Activated CD8-positive, alpha-beta T cell treated with anti-CD3 and anti-CD28 coated beads, Interleukin-2, amount 10 ng/mL, durations not matched to agents 7 days and 5 days (primary cell): ENCODE data around the gene D2HGDH. TPM values are rescaled to one million over a fixed set of nuclear protein-coding genes. Genes with fewer than 3 reads are reported as not detected.
A peak's percentile ranks its signal among the peaks of the same experiment; 100 is the strongest.

ENCODE experiments used
- ATAC-seq: fragments of 150-1000 bp; cut with Tn5 transposase; one replicate; pipeline ENCODE4 v1.10.0; 2021; ENCODE audit warnings: moderate library complexity
- CTCF ChIA-PET: fragments of 350-600 bp; sonication (Branson Sonifier 250); formaldehyde crosslinking; loops from one replicate; lab custom pipeline; 2021; ENCODE audit warnings: antibody characterized with exemption; lab: Charles Lee
- POLR2A ChIA-PET: fragments of 350-600 bp; sonication (Branson Sonifier 250); formaldehyde crosslinking; loops from one replicate; lab custom pipeline; 2021; ENCODE audit warnings: antibody characterized with exemption; lab: Charles Lee
- DNase-seq: peaks from one replicate; pipeline ENCODE4 v3.0.0-alpha.2; 2020
- H3K27ac Mint-ChIP-seq: one replicate; pipeline ENCODE4 v1.8.0; 2021; ENCODE audit warnings: mild to moderate bottlenecking, mixed read lengths
- H3K27me3 Mint-ChIP-seq: one replicate; pipeline ENCODE4 v1.8.0; 2021; ENCODE audit warnings: low read depth, mixed read lengths
- H3K36me3 Mint-ChIP-seq: one replicate; pipeline ENCODE4 v1.8.0; 2021; ENCODE audit warnings: low read depth, mixed read lengths
- H3K4me1 Mint-ChIP-seq: one replicate; pipeline ENCODE4 v1.8.0; 2021; ENCODE audit warnings: low read depth, mixed read lengths
- H3K4me3 Mint-ChIP-seq: one replicate; pipeline ENCODE4 v1.8.0; 2021; ENCODE audit warnings: mild to moderate bottlenecking, mixed read lengths
- H3K9me3 Mint-ChIP-seq: one replicate; pipeline ENCODE4 v1.8.0; 2022; ENCODE audit warnings: mixed read lengths; ENCODE audit not compliant: insufficient read depth
- total RNA-seq, 2 experiments: library from RNA; stranded (reverse); gene quantifications; one replicate each; pipeline ENCODE4 v1.2.3, GENCODE V29; 2021

The D2HGDH gene
- total RNA-seq, 2 experiments from 2014 or later = 26.3 to 28.0 TPM

- POLR2A ChIA-PET = no interaction called here
- Mint-ChIP-seq H3K4me3 (no peak overlapping the region), H3K27ac (peak overlapping the region; percentile 47), H3K36me3 (no peaks in the 10 kb centered on the region), H3K27me3 (no peaks in the 10 kb centered on the region), H3K9me3 (no peaks in the 10 kb centered on the region), H3K4me1 (peaks cover 7% of the 10 kb centered on the region)
- CTCF ChIA-PET = no interaction called here
- DNase-seq (no peak), ATAC-seq (no peak)
Measured at GRCh38 chr2:241771286-241772062, 37.0 kb downstream of the D2HGDH start.

DNA sequence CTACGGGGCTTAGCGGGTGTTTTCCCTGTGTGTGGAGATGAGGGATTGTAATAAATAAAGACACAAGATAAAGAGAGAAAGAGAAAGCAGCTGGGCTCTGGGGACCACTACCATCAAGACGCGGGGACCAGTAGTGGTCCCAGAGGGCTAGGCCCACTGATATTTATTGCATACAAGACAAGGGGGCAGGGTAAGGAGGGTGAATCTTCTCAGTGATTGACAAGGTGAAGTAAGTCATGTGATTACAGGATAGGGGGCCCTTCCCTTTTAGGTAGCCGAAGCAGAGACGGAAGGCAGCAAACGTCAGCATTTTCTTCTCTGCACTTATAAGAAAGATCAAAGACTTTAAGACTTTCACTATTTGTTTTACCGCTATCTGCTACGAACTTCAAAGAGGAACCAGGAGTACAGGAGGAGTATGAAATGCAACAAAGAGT is 37.7 kb downstream of the D2HGDH start:
- Mint-ChIP-seq H3K4me1 (peaks cover 7% of the 10 kb centered on the region), H3K27ac (peak overlapping the region; percentile 47), H3K4me3 (no peak overlapping the region), H3K27me3 (no peaks in the 10 kb centered on the region), H3K36me3 (no peaks in the 10 kb centered on the region), H3K9me3 (no peaks in the 10 kb centered on the region)
- POLR2A ChIA-PET = no interaction called here
- DNase-seq (peak; percentile 62), ATAC-seq (no peak)
- CTCF ChIA-PET = no interaction called here

GRCh38 chr2:241773511-241774418 is 39.3 kb downstream of the D2HGDH start:
- CTCF ChIA-PET = interaction anchor here (1.3 kb wide), 1 partner anchor 13 kb away, joined by 4 read pairs; no protein-coding TSS in a partner anchor
- no peak for ATAC-seq

GRCh38 chr2:241774419-241775222 is 40.2 kb downstream of the D2HGDH start:
- CTCF ChIA-PET = no interaction called here

More at GRCh38 chr2:241773511-241774418, 39.3 kb downstream of the D2HGDH start:
- POLR2A ChIA-PET = no interaction called here
- no peaks in the 10 kb centered on the region for H3K36me3 Mint-ChIP-seq
- no peak overlapping the region for H3K4me3 Mint-ChIP-seq
- DNase-seq = no peak
- peaks cover 7% of the 10 kb centered on the region for H3K4me1 Mint-ChIP-seq
- no peaks in the 10 kb centered on the region for H3K27me3 Mint-ChIP-seq
- H3K27ac Mint-ChIP-seq = no peak overlapping the region
- no peaks in the 10 kb centered on the region for H3K9me3 Mint-ChIP-seq

DNA sequence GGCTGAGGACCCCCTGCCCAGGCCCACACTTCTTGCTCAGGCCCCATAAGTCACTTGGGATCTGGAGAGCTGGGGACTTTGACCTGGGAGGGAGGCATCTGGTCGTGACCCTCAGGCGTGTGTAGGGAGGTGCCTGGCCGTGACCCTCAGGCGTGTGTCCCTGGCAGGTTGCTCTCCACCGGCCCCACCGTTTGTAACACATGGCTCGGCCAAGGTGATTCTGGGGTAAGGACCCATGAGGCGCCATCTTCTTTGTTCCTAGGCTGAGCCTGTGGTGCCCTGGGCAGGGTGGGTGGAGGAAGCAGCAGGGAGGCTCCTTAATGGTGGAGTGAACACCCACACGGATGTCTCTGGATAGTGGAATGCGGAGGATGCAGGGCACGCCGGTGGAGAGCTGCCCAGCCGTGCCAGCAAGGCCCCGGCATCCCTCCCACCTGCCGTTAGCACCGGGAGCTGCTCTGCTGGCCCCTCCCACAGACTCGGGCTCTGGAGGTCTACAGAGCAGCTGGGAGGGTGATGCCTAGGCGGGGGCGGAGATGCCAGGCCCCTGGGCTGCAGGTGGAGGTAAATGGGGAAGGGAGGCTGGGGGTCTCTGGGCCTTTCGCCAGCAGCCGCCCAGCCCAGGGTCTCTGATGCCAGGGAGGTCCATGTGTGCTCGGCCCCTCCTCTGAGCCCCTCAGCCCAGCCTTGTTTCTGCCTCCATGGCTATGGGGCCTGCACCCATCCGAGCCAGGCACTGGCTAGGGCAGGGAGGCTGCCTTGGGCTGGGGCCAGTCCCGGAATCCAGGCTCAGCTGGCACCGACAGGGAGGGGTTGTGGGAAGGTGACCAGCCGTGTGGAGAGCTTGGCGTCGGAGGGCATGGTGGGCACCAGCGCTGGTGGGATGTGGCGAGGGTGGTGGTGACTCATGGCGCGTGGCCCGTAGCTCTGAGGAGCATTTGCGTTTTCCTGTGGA is 41.1 kb downstream of the D2HGDH start:
- H3K9me3 Mint-ChIP-seq = no peaks in the 10 kb centered on the region
- ATAC-seq (no peak), DNase-seq (no peak)

More at GRCh38 chr2:241774419-241775222, 40.2 kb downstream of the D2HGDH start:
- Mint-ChIP-seq H3K36me3 (no peaks in the 10 kb centered on the region), H3K27me3 (no peaks in the 10 kb centered on the region), H3K27ac (no peak overlapping the region), H3K4me3 (no peak overlapping the region), H3K9me3 (no peaks in the 10 kb centered on the region), H3K4me1 (peaks cover 7% of the 10 kb centered on the region)
- DNase-seq = no peak
- POLR2A ChIA-PET = no interaction called here
- no peak for ATAC-seq

DNA sequence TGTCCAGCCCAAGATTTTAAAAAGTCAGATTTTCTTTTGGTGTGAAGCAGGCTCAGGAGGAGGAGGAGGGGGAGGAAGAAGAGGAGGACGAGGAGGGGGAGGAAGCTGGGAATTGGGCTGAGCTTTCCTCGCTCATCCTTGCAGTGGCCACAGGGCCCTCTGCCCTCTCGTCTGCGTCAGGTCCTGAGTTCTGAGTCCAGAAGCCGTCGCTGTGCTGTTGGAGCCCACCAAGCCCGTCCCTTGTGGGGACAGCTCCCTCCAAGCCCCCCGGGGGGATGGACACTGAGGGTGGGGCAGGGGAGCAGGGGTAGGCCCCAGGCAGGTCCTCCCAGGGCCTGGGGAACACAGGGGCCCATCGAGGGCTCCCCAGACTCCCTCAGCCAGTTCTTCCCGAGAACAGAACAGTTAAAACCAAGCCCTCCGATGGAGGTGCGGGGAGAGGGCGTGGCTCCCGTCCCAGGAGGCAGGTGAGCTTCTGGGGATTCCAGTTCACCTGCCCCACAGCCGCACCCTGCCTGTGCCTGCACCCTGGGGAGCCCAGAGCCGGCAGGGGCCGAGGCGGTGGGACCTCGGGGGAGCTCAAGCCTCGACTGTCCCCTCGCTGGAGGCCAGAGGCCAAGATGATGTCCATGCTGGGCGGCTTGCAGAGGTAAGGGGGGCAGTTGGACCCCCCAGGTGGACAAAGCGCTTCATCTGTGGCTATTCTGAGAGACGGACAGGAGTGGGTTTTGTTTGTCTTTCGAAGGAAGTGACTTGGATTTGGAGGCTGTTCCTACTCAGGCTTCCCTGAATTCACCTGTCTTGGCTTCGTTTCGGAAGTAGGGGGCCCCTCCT is 42.1 kb downstream of the D2HGDH start, which contains the start of gene GAL3ST2:
GAL3ST2 (plus strand) TSS at position 487 of the 834 bp plus-strand sequence; CDS start at position 621, 134 bp downstream.
- Mint-ChIP-seq H3K27me3 (peaks cover 2% of the 10 kb centered on the region), H3K36me3 (no peaks in the 10 kb centered on the region), H3K9me3 (peaks cover 7% of the 10 kb centered on the region), H3K27ac (no peak within 1 kb of the TSS), H3K4me1 (peaks cover 7% of the 10 kb centered on the region), H3K4me3 (no peak within 1 kb of the TSS)
- ATAC-seq (no peak), DNase-seq (no peak)
- ChIA-PET POLR2A (no interaction called here), CTCF (interaction anchor here (1.0 kb wide), 1 partner anchor 11 kb away, joined by 4 read pairs; no protein-coding TSS in a partner anchor)

More for the DNA sequence above, 41.1 kb downstream of the D2HGDH start:
- peaks cover 7% of the 10 kb centered on the region for H3K4me1 Mint-ChIP-seq
- no peaks in the 10 kb centered on the region for H3K36me3 Mint-ChIP-seq
- no peaks in the 10 kb centered on the region for H3K27me3 Mint-ChIP-seq
- no peak overlapping the region for H3K27ac Mint-ChIP-seq
- no peak overlapping the region for H3K4me3 Mint-ChIP-seq
- ChIA-PET CTCF (interaction anchor here (1.0 kb wide), 1 partner anchor 12 kb away, joined by 4 read pairs; no protein-coding TSS in a partner anchor), POLR2A (no interaction called here)

DNA sequence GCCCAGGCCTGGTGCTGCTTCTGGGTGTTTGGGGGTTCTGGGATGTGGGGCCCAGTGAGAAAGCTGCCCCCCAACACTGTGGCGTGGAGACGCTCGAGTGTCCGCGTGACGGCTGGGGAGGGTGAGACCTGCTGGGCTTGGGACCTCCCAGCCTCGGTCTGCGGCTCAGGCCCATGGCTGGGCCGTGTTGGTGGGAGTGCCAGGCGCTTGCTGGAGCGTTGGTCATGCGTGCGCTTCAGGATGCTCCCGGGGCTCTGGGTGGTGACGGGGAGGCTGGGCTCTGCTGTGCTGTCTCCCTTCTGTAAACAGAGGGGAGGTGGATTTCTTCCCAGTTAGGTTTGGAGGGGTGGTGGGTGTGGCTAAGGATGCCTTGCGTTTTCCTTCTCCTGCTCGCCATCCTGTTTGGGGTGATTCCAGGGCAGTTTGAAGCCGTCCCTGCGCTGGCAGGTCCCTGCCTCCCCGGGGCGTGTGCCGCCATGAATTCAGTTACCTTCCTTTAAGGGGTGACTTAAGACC is 42.8 kb downstream of the D2HGDH start:
- ATAC-seq (no peak), DNase-seq (no peak)
- ChIA-PET POLR2A (no interaction called here), CTCF (no interaction called here)
- H3K9me3 Mint-ChIP-seq = peaks cover 7% of the 10 kb centered on the region
- H3K4me1 Mint-ChIP-seq = peaks cover 2% of the 10 kb centered on the region
- H3K36me3 Mint-ChIP-seq = no peaks in the 10 kb centered on the region
- H3K27ac Mint-ChIP-seq = no peak overlapping the region
- peaks cover 2% of the 10 kb centered on the region for H3K27me3 Mint-ChIP-seq
- no peak overlapping the region for H3K4me3 Mint-ChIP-seq

DNA sequence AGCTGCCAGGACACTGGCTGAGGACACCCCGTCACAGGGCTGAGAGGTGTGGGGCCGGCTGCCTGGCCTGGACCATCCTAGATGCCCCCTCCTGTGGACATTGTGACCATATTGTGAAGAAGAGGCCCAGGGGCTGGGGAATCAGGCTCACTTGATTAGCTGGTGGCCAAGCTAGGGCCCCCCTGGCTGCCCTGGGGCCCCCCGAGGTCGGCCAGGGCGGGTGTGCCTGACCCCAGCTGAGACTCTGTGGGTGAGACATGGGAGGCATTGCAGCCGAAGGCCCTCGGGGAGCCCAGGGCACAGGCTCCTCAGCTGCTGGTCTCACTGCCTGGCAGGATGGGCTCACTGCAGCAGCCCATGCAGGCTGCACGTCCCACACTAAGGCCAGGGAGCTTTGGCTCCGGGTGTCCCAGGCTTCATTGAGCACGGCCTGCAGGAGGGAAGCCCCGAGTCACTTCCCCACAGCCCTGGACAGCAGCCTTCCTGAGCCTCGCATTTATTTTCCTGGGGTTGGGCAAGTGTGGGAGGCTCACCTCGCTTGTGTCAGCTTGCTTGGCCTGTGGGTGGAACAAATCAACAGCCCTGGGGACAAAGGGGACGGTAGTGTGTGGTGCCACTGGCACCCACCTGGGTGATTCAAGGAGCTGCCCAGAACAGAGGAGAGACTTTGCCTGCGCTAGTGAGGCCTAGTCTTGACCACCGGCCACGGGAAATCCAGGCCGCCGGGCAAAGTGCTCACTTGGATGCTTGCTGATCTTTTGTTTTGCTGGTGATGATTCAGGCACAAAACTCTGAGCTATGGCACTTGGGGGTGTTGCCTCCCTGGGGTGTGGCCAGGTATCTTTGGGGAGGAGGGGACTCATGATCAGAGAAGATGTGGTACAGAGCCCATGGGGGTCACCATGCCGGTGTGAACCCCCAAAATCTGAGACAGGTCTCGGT is 43.5 kb downstream of the D2HGDH start:
- H3K27ac Mint-ChIP-seq = no peak overlapping the region
- ATAC-seq (no peak), DNase-seq (peak; percentile 12)
- H3K4me3 Mint-ChIP-seq = no peak overlapping the region
- H3K4me1 Mint-ChIP-seq = peaks cover 1% of the 10 kb centered on the region
- ChIA-PET CTCF (no interaction called here), POLR2A (interaction anchor here (0.6 kb wide), 1 partner anchor 47 kb away, joined by 4 read pairs; no protein-coding TSS in a partner anchor)
- no peaks in the 10 kb centered on the region for H3K36me3 Mint-ChIP-seq
- peaks cover 2% of the 10 kb centered on the region for H3K27me3 Mint-ChIP-seq
- H3K9me3 Mint-ChIP-seq = peaks cover 10% of the 10 kb centered on the region

DNA sequence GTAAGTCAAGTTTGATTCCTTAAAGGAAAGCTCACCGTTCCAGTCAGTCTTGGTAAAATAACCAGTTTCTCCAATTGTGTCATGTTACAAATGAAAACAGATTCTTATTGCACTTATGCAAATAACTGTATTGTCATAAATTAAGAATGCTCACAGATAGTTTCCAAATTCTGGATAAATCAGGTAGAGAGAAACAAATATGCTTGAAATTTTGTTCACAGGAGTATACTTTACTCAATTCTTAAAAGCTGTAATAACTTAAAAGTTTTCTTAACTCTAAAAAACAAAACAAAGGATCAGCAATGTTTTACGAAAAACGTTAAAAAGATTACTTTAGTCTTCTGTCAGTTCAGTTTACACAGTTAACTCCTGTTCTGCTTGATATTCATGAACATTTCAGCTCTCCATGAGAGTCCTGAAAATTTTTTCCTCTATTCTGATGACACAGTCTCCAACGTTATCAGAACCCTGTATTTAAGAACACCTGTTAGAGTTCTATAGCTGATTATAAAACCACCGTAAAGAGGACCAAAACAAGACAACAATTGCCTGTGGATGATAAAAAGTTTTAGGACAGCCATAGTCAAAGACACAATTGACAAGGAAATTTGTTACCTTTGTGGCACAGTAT is 46.6 kb downstream of the D2HGDH start:
- CTCF ChIA-PET = interaction anchor here (0.8 kb wide), 1 partner anchor 27 kb away, joined by 3 read pairs; no protein-coding TSS in a partner anchor
- peaks cover 2% of the 10 kb centered on the region for H3K27me3 Mint-ChIP-seq
- DNase-seq (no peak), ATAC-seq (no peak)
- POLR2A ChIA-PET = no interaction called here
- H3K4me1 Mint-ChIP-seq = no peaks in the 10 kb centered on the region
- no peak overlapping the region for H3K4me3 Mint-ChIP-seq
- H3K9me3 Mint-ChIP-seq = peaks cover 10% of the 10 kb centered on the region
- H3K27ac Mint-ChIP-seq = no peak overlapping the region
- H3K36me3 Mint-ChIP-seq = peaks cover 2% of the 10 kb centered on the region
